HEK293 (cell line): ENCODE measurements around the gene CNTN4.

Experiments used
- CTCF ChIA-PET: fragments of 350-600 bp; formaldehyde crosslinking; extraction: SDS; loops from one replicate; lab custom pipeline; 2021; ENCODE audit warnings: antibody characterized with exemption; lab: Yijun Ruan, JAX
- POLR2A ChIA-PET: fragments of 300-600 bp; formaldehyde crosslinking; extraction: SDS; loops from one replicate; lab custom pipeline; 2020; ENCODE audit warnings: antibody characterized with exemption, inconsistent platforms; lab: Yijun Ruan, JAX
- H3K27ac ChIP-seq: fragments of 200-500 bp; sonication (Bioruptor generic); 2 replicates; pipeline ENCODE4 v1.5.1; 2014; ENCODE audit warnings: low read depth, low read length, control low read depth, inconsistent platforms; ENCODE audit errors: extremely low read depth
- H3K36me3 ChIP-seq, 2 experiments: fragments of 200-500 bp in 1 of 2; sonication (Bioruptor generic) in 1 of 2; 1 replicate in 1 of 2; 2 replicates in 1 of 2; pipeline ENCODE4 v1.5.1; 2014 to 2017; ENCODE audit warnings: inconsistent platforms in 2 of 2, low read length in 2 of 2; ENCODE audit not compliant: control insufficient read depth in 2 of 2, insufficient read depth in 1 of 2
- H3K4me1 ChIP-seq: fragments of 200-500 bp; sonication (Bioruptor generic); 2 replicates; pipeline ENCODE4 v1.5.1; 2014; ENCODE audit warnings: mild to moderate bottlenecking, low read length, inconsistent platforms; ENCODE audit not compliant: control insufficient read depth, insufficient read depth
- H3K4me3 ChIP-seq: 2 replicates; pipeline ENCODE4 v1.5.1; 2011; ENCODE audit warnings: low read depth, mild to moderate bottlenecking, control low read depth, low read length, moderate library complexity
- H3K9me3 ChIP-seq: fragments of 200-500 bp; sonication (Bioruptor generic); 2 replicates; pipeline ENCODE4 v1.5.1; 2014; ENCODE audit warnings: low read depth, low read length, inconsistent platforms; ENCODE audit not compliant: control insufficient read depth, insufficient read depth
- EGR2 ChIP-seq: fragments of 450-650 bp; formaldehyde crosslinking; IDR thresholded peaks from 2 replicates; pipeline ENCODE4 v1.5.1; 2016; ENCODE audit warnings: low read depth, missing biosample characterization, missing genetic modification characterization
- GLI4 ChIP-seq: fragments of 450-650 bp; formaldehyde crosslinking; IDR thresholded peaks from 2 replicates; pipeline ENCODE4 v1.5.1; 2016; ENCODE audit warnings: missing biosample characterization, missing genetic modification characterization
- KLF17 ChIP-seq: fragments of 450-650 bp; formaldehyde crosslinking; IDR thresholded peaks from 2 replicates; pipeline ENCODE4 v1.5.1; 2016; ENCODE audit warnings: missing biosample characterization, missing genetic modification characterization
- SETDB1 ChIP-seq: IDR thresholded peaks from one replicate; pipeline ENCODE4 v1.6.1; 2017; ENCODE audit warnings: mild to moderate bottlenecking, low read length, moderate library complexity, mixed read lengths; ENCODE audit not compliant: insufficient read length
- ZBTB1 ChIP-seq: fragments of 450-650 bp; formaldehyde crosslinking; IDR thresholded peaks from 2 replicates; pipeline ENCODE4 v1.5.1; 2016; ENCODE audit warnings: missing biosample characterization, missing genetic modification characterization
- ZBTB20 ChIP-seq: fragments of 450-650 bp; formaldehyde crosslinking; IDR thresholded peaks from 2 replicates; pipeline ENCODE4 v1.5.1; 2016; ENCODE audit warnings: missing biosample characterization, missing genetic modification characterization
- ZBTB8A ChIP-seq: fragments of 450-650 bp; formaldehyde crosslinking; IDR thresholded peaks from 2 replicates; pipeline ENCODE4 v1.5.1; 2016; ENCODE audit warnings: missing biosample characterization, missing genetic modification characterization
- ZNF140 ChIP-seq: fragments of 450-650 bp; formaldehyde crosslinking; IDR thresholded peaks from 2 replicates; pipeline ENCODE4 v1.5.1; 2016; ENCODE audit warnings: missing biosample characterization, missing genetic modification characterization
- ZNF157 ChIP-seq: fragments of 450-650 bp; formaldehyde crosslinking; IDR thresholded peaks from 2 replicates; pipeline ENCODE4 v1.5.1; 2016; ENCODE audit warnings: missing biosample characterization, missing genetic modification characterization
- ZNF211 ChIP-seq: fragments of 450-650 bp; formaldehyde crosslinking; IDR thresholded peaks from 2 replicates; pipeline ENCODE4 v1.5.1; 2016; ENCODE audit warnings: low read depth, missing biosample characterization, missing genetic modification characterization
- ZNF24 ChIP-seq: fragments of 450-650 bp; formaldehyde crosslinking; IDR thresholded peaks from 2 replicates; pipeline ENCODE4 v1.5.1; 2016; ENCODE audit warnings: missing biosample characterization, missing genetic modification characterization
- ZNF266 ChIP-seq: fragments of 450-650 bp; formaldehyde crosslinking; IDR thresholded peaks from 2 replicates; pipeline ENCODE4 v1.5.1; 2016; ENCODE audit warnings: missing biosample characterization, missing genetic modification characterization, low read depth
- ZNF354C ChIP-seq: fragments of 450-650 bp; formaldehyde crosslinking; IDR thresholded peaks from 2 replicates; pipeline ENCODE4 v1.5.1; 2016; ENCODE audit warnings: missing biosample characterization, missing genetic modification characterization, low read depth, borderline replicate concordance
- ZNF394 ChIP-seq: fragments of 450-650 bp; formaldehyde crosslinking; IDR thresholded peaks from 2 replicates; pipeline ENCODE4 v1.5.1; 2016; ENCODE audit warnings: missing biosample characterization, missing genetic modification characterization, mild to moderate bottlenecking, moderate library complexity, borderline replicate concordance
- ZNF404 ChIP-seq: fragments of 450-650 bp; formaldehyde crosslinking; IDR thresholded peaks from 2 replicates; pipeline ENCODE4 v1.5.1; 2017; ENCODE audit warnings: missing biosample characterization, missing genetic modification characterization
- ZNF433 ChIP-seq: fragments of 450-650 bp; formaldehyde crosslinking; IDR thresholded peaks from 2 replicates; pipeline ENCODE4 v1.5.1; 2016; ENCODE audit warnings: missing biosample characterization, missing genetic modification characterization, low read depth
- ZNF560 ChIP-seq: fragments of 450-650 bp; formaldehyde crosslinking; IDR thresholded peaks from 2 replicates; pipeline ENCODE4 v1.5.1; 2017; ENCODE audit warnings: missing biosample characterization, missing genetic modification characterization, borderline replicate concordance
- ZNF585B ChIP-seq: fragments of 450-650 bp; formaldehyde crosslinking; IDR thresholded peaks from 2 replicates; pipeline ENCODE4 v1.5.1; 2016; ENCODE audit warnings: missing biosample characterization, missing genetic modification characterization
- ZNF677 ChIP-seq: fragments of 450-650 bp; IDR thresholded peaks from 2 replicates; pipeline ENCODE4 v1.5.0; 2018; ENCODE audit warnings: missing biosample characterization, mild to moderate bottlenecking, missing genetic modification characterization, moderate library complexity
- ZNF707 ChIP-seq: fragments of 450-650 bp; formaldehyde crosslinking; IDR thresholded peaks from 2 replicates; pipeline ENCODE4 v1.5.1; 2016; ENCODE audit warnings: missing biosample characterization, missing genetic modification characterization
- TF ChIP-seq, protein P1 (sequence below): fragments of 450-650 bp; formaldehyde crosslinking; IDR thresholded peaks from 2 replicates; pipeline ENCODE4 v1.5.1; 2016; ENCODE audit warnings: missing biosample characterization, missing genetic modification characterization
- TF ChIP-seq, protein P2 (sequence below): fragments of 450-650 bp; formaldehyde crosslinking; IDR thresholded peaks from 2 replicates; pipeline ENCODE4 v1.5.1; 2017; ENCODE audit warnings: missing biosample characterization, missing genetic modification characterization

Gene CNTN4

DNA sequence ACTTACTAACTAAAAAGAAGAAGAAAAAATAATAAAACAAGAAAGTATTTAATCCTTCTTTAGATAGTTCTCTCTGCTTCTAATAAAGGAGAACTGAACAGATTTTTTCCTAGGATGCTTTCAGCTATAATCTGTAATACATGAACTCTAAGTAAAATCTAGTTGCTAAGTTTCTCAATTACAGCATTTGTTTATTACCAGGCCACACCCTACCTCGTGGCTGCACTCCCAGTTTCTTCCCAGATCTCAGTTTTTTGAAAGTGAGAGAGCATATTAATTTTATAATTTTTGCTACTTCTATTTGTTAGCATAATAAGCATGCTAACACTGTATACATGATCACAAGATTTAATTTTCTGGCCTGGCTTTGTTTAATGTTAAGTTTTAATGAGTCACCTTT is 753.2 kb downstream of the CNTN4 start:
- H3K4me3 ChIP-seq, result no peak overlapping the region
- H3K9me3 ChIP-seq, result no peaks in the 10 kb centered on the region
- ChIA-PET POLR2A (no interaction called here), CTCF (no interaction called here)
- no peak for TF ChIP-seq SETDB1
- TF ChIP-seq ZNF157, result no peak
- no peak for TF ChIP-seq KLF17 (tag by site-specific recombination)
- TF ChIP-seq EGR2 (tag by site-specific recombination), result no peak
- no peak for TF ChIP-seq ZNF677 (tag by site-specific recombination)
- no peak for TF ChIP-seq ZNF140
- no peak for TF ChIP-seq ZBTB20 (tag by site-specific recombination)
- no peak for TF ChIP-seq ZNF211 (tag by site-specific recombination)
- TF ChIP-seq ZNF433, result no peak
- TF ChIP-seq ZNF585B, result no peak
- no peak for TF ChIP-seq ZBTB1
- TF ChIP-seq, protein P1, sequence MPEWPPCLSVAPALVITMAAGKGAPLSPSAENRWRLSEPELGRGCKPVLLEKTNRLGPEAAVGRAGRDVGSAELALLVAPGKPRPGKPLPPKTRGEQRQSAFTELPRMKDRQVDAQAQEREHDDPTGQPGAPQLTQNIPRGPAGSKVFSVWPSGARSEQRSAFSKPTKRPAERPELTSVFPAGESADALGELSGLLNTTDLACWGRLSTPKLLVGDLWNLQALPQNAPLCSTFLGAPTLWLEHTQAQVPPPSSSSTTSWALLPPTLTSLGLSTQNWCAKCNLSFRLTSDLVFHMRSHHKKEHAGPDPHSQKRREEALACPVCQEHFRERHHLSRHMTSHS (tag by site-specific recombination), result no peak
- TF ChIP-seq ZNF560 (tag by site-specific recombination), result no peak
- no peak for TF ChIP-seq ZNF394 (tag by site-specific recombination)
- TF ChIP-seq GLI4 (tag by site-specific recombination), result no peak
- TF ChIP-seq ZNF707 (tag by site-specific recombination), result no peak
- TF ChIP-seq ZNF404 (tag by site-specific recombination), result no peak
- H3K4me1 ChIP-seq, result no peaks in the 10 kb centered on the region
- no peaks in the 10 kb centered on the region for H3K36me3 ChIP-seq
- H3K27ac ChIP-seq, result no peak overlapping the region

GRCh38 chr3:2853651-2854050 is 755.0 kb downstream of the CNTN4 start:
- CTCF ChIA-PET, result no interaction called here
- H3K9me3 ChIP-seq, result no peaks in the 10 kb centered on the region
- TF ChIP-seq, protein P2, sequence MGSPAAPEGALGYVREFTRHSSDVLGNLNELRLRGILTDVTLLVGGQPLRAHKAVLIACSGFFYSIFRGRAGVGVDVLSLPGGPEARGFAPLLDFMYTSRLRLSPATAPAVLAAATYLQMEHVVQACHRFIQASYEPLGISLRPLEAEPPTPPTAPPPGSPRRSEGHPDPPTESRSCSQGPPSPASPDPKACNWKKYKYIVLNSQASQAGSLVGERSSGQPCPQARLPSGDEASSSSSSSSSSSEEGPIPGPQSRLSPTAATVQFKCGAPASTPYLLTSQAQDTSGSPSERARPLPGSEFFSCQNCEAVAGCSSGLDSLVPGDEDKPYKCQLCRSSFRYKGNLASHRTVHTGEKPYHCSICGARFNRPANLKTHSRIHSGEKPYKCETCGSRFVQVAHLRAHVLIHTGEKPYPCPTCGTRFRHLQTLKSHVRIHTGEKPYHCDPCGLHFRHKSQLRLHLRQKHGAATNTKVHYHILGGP (tag by site-specific recombination), result no peak
- TF ChIP-seq ZNF266, result no peak
- no peak for TF ChIP-seq ZBTB8A (tag by site-specific recombination)
- TF ChIP-seq, protein P1 (tag by site-specific recombination), result no peak
- no peak for TF ChIP-seq ZNF354C (tag by site-specific recombination)
- TF ChIP-seq ZNF140, result no peak
- TF ChIP-seq ZNF24 (tag by site-specific recombination), result no peak

More at GRCh38 chr3:2853651-2854050, 755.0 kb downstream of the CNTN4 start:
- POLR2A ChIA-PET, result no interaction called here
- Histone ChIP-seq H3K27ac (no peak overlapping the region), H3K4me3 (no peak overlapping the region), H3K36me3 (no peaks in the 10 kb centered on the region), H3K4me1 (no peaks in the 10 kb centered on the region)
